ENCODE results near the gene INSRR.

- TF ChIP-seq YY1 (IDR thresholded peaks at IDR 0.05; ENCODE audit: low read depth) (no peak), EP300 (IDR thresholded peaks at IDR 0.05; ENCODE audit: borderline replicate concordance) (no peak), MAX (IDR thresholded peaks at IDR 0.05) (no peak), TAF1 (IDR thresholded peaks at IDR 0.05; ENCODE audit: low read depth) (no peak), EGR1 (IDR thresholded peaks at IDR 0.05) (no peak), CREB1 (IDR thresholded peaks at IDR 0.05; ENCODE audit: low read depth) (no peak), TCF12 (IDR thresholded peaks at IDR 0.05; ENCODE audit: low read depth) (no peak), RAD21 (IDR thresholded peaks at IDR 0.05; ENCODE audit: low read depth) (no peak), REST (IDR thresholded peaks at IDR 0.05; ENCODE audit: low read depth) (no peak), ZBTB7A (IDR thresholded peaks at IDR 0.05; ENCODE audit: low read depth) (no peak), CEBPB (IDR thresholded peaks at IDR 0.05) (no peak), TEAD4 (IDR thresholded peaks at IDR 0.05) (no peak), USF1 (IDR thresholded peaks at IDR 0.05) (no peak)
Measured at GRCh38 chr1:156868341-156868740, 9.4 kb upstream of the INSRR start.
